Right ventricle myocardium superior (tissue), 1 donor: ENCODE measurements around the gene C1R. TPM values are rescaled to one million over a fixed set of nuclear protein-coding genes. Genes with fewer than 3 reads are reported as not detected.

Experiments used
- ATAC-seq: fragments of 200-7000 bp; cut with Tn5 transposase; one replicate; pipeline ENCODE4 v1.9.1; 2020; ENCODE audit warnings: mild to moderate bottlenecking; ENCODE audit not compliant: poor library complexity
- DNase-seq: peaks from one replicate; pipeline ENCODE4 v3.0.0-alpha.2; 2020
- intact Hi-C: fragments of 100-400 bp; cut with DNase I; formaldehyde crosslinking; loops from one replicate; pipeline ENCODE4 v1.11.2; 2022
- total RNA-seq: library from RNA; stranded (reverse); fragmentation: NEBNext Ultra II Directional; extraction: Animal tissue kit (Norgen Biotek cat#: 25700); gene quantifications from one replicate; pipeline ENCODE4 v1.2.1, GENCODE V29; 2021
- donor health status: DM: no; HTN: yes; CAD: no; lungs with severe emphysema.

C1R gene
- total RNA-seq, 1 donor from 2014 or later: 165 TPM

GRCh38 chr12:7079826-7080125, 12.5 kb downstream of the C1R start:
- peak; percentile 44 for ATAC-seq
- intact Hi-C loops: no loop called here
- DNase-seq: no peak

- DNase-seq: no peak
- intact Hi-C loops: no loop called here
- no peak for ATAC-seq
These were observed 14.1 kb downstream of the C1R start for GRCh38 chr12:7078163-7078562.

GRCh38 chr12:7076493-7076892, 15.8 kb downstream of the C1R start:
- no peak for ATAC-seq
- intact Hi-C loops: no loop called here
- DNase-seq: no peak

- ATAC-seq (no peak), DNase-seq (no peak)
- intact Hi-C loops: no loop called here
These were observed 16.3 kb downstream of the C1R start for GRCh38 chr12:7075939-7076338.

- DNase-seq (no peak), ATAC-seq (no peak)
- intact Hi-C loops: no loop called here
These were observed 16.7 kb downstream of the C1R start for GRCh38 chr12:7075518-7075917.

GRCh38 chr12:7073946-7074345, 18.3 kb downstream of the C1R start:
- DNase-seq: no peak
- intact Hi-C loops: no loop called here
- no peak for ATAC-seq

GRCh38 chr12:7072554-7072953, 19.7 kb downstream of the C1R start:
- DNase-seq: no peak
- ATAC-seq: no peak
- intact Hi-C loops: no loop called here

- DNase-seq: no peak
- ATAC-seq: no peak
- intact Hi-C loops: no loop called here
These were observed 20.2 kb downstream of the C1R start for GRCh38 chr12:7072035-7072434.

GRCh38 chr12:7069386-7069785, 22.9 kb downstream of the C1R start:
- ATAC-seq (no peak), DNase-seq (no peak)
- intact Hi-C loops: no loop called here

GRCh38 chr12:7068994-7069346, 23.3 kb downstream of the C1R start:
- DNase-seq: no peak
- intact Hi-C loops: no loop called here
- peak; percentile 28 for ATAC-seq

- ATAC-seq: peak; percentile 92
- intact Hi-C loops: no loop called here
- DNase-seq: peak; percentile 61
These were observed 23.8 kb downstream of the C1R start for GRCh38 chr12:7068240-7068993.

GRCh38 chr12:7067096-7067495, 25.1 kb downstream of the C1R start:
- intact Hi-C loops: no loop called here
- no peak for DNase-seq
- no peak for ATAC-seq

- DNase-seq (no peak), ATAC-seq (no peak)
- intact Hi-C loops: no loop called here
These were observed 25.6 kb downstream of the C1R start for GRCh38 chr12:7066596-7066995.

GRCh38 chr12:7065073-7065623, 27.1 kb downstream of the C1R start:
- DNase-seq: no peak
- intact Hi-C loops: no loop called here
- ATAC-seq: no peak

GRCh38 chr12:7064516-7064915, 27.7 kb downstream of the C1R start:
- ATAC-seq: no peak
- DNase-seq: no peak
- intact Hi-C loops: no loop called here

GRCh38 chr12:7061596-7061995, 30.6 kb downstream of the C1R start:
- no peak for ATAC-seq
- no peak for DNase-seq
- intact Hi-C loops: no loop called here

GRCh38 chr12:7061138-7061537, 31.1 kb downstream of the C1R start:
- ATAC-seq: peak; percentile 5
- intact Hi-C loops: no loop called here
- no peak for DNase-seq

- intact Hi-C loops: no loop called here
These were observed 31.8 kb downstream of the C1R start, which contains the start of gene C1S for GRCh38 chr12:7060353-7060954. Gene C1S, plus strand, starts transcription at chr12:7060718. Its CDS starts 1,195 bp downstream, at chr12:7061913.

GRCh38 chr12:7059780-7060179, 32.5 kb downstream of the C1R start:
- DNase-seq: no peak

More at GRCh38 chr12:7060353-7060954, 31.8 kb downstream of the C1R start, which contains the start of gene C1S:
- DNase-seq (peak; percentile 79), ATAC-seq (peak; percentile 97)

GRCh38 chr12:7058850-7059395, 33.3 kb downstream of the C1R start:
- intact Hi-C loops: loop anchor here (5.0 kb wide), 1 partner anchor 33 kb away; the partner anchor contains the start of gene C1R
- DNase-seq (no peak), ATAC-seq (no peak)

More at GRCh38 chr12:7059780-7060179, 32.5 kb downstream of the C1R start:
- ATAC-seq: no peak
- intact Hi-C loops: loop anchor here (5.0 kb wide), 1 partner anchor 33 kb away; the partner anchor contains the start of gene C1R
